Thyroid gland (tissue), 4 donors: Measurements from ENCODE around the gene HNRNPM.

ENCODE experiments used
- POLR2A ChIP-seq, 2 donors: fragments of 450-650 bp; IDR thresholded peaks; one replicate each; pipeline ENCODE4 v1.6.1; 2017; ENCODE audit warnings: antibody characterized with exemption in 2 of 2, mild to moderate bottlenecking in 2 of 2, moderate library complexity in 1 of 2
- TF ChIP-seq, protein P1 (sequence below), 6 experiments: fragments of 200-600 bp in 3 of 6; fragments of 450-650 bp in 3 of 6; sonication (generic) in 3 of 6; IDR thresholded peaks; one replicate each; pipeline ENCODE4 v1.5.1; 2016 to 2019; ENCODE audit warnings: antibody characterized with exemption in 6 of 6, mild to moderate bottlenecking in 2 of 6, inconsistent platforms in 1 of 6, moderate library complexity in 1 of 6

DNA sequence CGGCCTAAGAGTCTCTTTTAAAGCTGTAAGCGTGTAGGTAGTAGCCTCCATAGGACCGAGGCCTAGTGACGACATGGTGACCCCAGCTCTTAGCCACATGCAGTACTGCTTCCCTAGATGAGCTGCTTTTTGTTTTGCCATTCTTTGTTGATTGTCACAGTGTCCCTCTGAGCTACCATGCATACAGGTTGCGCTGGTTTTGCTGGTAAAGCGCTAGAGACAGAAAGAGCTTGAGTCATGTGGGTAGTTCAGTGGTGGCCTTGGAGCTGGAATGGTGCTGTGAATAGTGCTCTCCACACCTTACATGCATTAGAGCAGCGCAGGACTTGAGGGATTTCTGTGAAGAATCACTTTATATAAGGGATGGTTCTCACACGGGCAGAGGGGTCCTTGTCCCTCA lies 5.1 kb downstream of the HNRNPM start:
- no peak for TF ChIP-seq POLR2A (IDR thresholded peaks at IDR 0.05)
- TF ChIP-seq, protein P1, sequence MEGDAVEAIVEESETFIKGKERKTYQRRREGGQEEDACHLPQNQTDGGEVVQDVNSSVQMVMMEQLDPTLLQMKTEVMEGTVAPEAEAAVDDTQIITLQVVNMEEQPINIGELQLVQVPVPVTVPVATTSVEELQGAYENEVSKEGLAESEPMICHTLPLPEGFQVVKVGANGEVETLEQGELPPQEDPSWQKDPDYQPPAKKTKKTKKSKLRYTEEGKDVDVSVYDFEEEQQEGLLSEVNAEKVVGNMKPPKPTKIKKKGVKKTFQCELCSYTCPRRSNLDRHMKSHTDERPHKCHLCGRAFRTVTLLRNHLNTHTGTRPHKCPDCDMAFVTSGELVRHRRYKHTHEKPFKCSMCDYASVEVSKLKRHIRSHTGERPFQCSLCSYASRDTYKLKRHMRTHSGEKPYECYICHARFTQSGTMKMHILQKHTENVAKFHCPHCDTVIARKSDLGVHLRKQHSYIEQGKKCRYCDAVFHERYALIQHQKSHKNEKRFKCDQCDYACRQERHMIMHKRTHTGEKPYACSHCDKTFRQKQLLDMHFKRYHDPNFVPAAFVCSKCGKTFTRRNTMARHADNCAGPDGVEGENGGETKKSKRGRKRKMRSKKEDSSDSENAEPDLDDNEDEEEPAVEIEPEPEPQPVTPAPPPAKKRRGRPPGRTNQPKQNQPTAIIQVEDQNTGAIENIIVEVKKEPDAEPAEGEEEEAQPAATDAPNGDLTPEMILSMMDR (IDR thresholded peaks at IDR 0.05), result no peak
